Thymus (tissue), 11 donors: ENCODE measurements around the gene ZNF853. TPM values are rescaled to one million over a fixed set of nuclear protein-coding genes. Genes with fewer than 3 reads are reported as not detected.

Experiments used
- DNase-seq, 9 donors: peaks; one replicate each; pipeline ENCODE4 v3.0.0-alpha.2; 2013; ENCODE audit warnings: low spot score in 9 of 9, low read depth in 6 of 9, missing footprints in 1 of 9
- H3K27ac ChIP-seq, 2 donors: one replicate each; pipeline ENCODE4 v1.5.1; 2013; ENCODE audit warnings: control low read depth in 1 of 2, low read depth in 1 of 2, low read length in 1 of 2, mild to moderate bottlenecking in 1 of 2, moderate library complexity in 1 of 2
- H3K27me3 ChIP-seq, 2 donors: one replicate each; pipeline ENCODE4 v1.5.1; 2013; ENCODE audit warnings: low read length in 1 of 2; ENCODE audit not compliant: control insufficient read depth in 2 of 2, insufficient read depth in 1 of 2
- H3K36me3 ChIP-seq, 2 donors: one replicate each; pipeline ENCODE4 v1.5.1; 2013; ENCODE audit warnings: low read length in 1 of 2, mild to moderate bottlenecking in 1 of 2, moderate library complexity in 1 of 2; ENCODE audit not compliant: control insufficient read depth in 2 of 2, insufficient read depth in 2 of 2
- H3K4me1 ChIP-seq, 2 donors: one replicate each; pipeline ENCODE4 v1.5.1; 2013; ENCODE audit warnings: low read length in 2 of 2; ENCODE audit not compliant: control insufficient read depth in 2 of 2, insufficient read depth in 2 of 2
- H3K4me3 ChIP-seq, 2 donors: one replicate each; pipeline ENCODE4 v1.5.1; 2013; ENCODE audit warnings: low read length in 2 of 2, control low read depth in 1 of 2, mild to moderate bottlenecking in 1 of 2
- H3K9me3 ChIP-seq, 2 donors: one replicate each; pipeline ENCODE4 v1.5.1; 2013; ENCODE audit warnings: low read length in 1 of 2, mild to moderate bottlenecking in 1 of 2; ENCODE audit not compliant: control insufficient read depth in 2 of 2, insufficient read depth in 1 of 2
- WGBS: extraction: QIAGEN DNeasy Blood & Tissue Kit; methylation state at CpG from one replicate; pipeline ENCODE4 v1.1.7; 2013; 5-methylcytosine and 5-hydroxymethylcytosine counted together
- polyA plus RNA-seq: library from polyadenylated mRNA; stranded (reverse); fragments of 200-250 nt; gene quantifications from one replicate; pipeline ENCODE4 v1.2.3, GENCODE V29; 2013
- total RNA-seq: library from RNA; stranded (reverse); fragments of 120-200 nt; gene quantifications from one replicate; pipeline ENCODE4 v1.2.4, GENCODE V29; 2013
- donor health status: healthy.

The ZNF853 gene
- total and polyA plus RNA-seq, 2 donors: 2.8 to 3.3 TPM

- Histone ChIP-seq H3K4me1 (peaks cover 7 to 17% of the 10 kb centered on the region in 2 donors), H3K27me3 (no peaks in the 10 kb centered on the region), H3K27ac (peak overlapping the region in 1 of 2 donors; percentile 99), H3K36me3 (peaks cover 43 to 56% of the 10 kb centered on the region in 2 donors), H3K4me3 (peak overlapping the region; percentile 73 to 95), H3K9me3 (no peaks in the 10 kb centered on the region)
- DNase-seq: peak in 1 of 9 donors; percentile 22
- 16% methylated on average over 10 of the region's 10 CpGs for WGBS
Measured at GRCh38 chr7:6590645-6591110, 24.7 kb upstream of the ZNF853 start.

- Histone ChIP-seq H3K4me1 (no peaks in the 10 kb centered on the region), H3K4me3 (no peak overlapping the region), H3K36me3 (peaks cover 78 to 82% of the 10 kb centered on the region in 2 donors), H3K27me3 (no peaks in the 10 kb centered on the region), H3K9me3 (no peaks in the 10 kb centered on the region), H3K27ac (no peak overlapping the region)
- 98% methylated on average over 15 of the region's 15 CpGs for WGBS
- no peak for DNase-seq
Measured at GRCh38 chr7:6600093-6600492, 15.3 kb upstream of the ZNF853 start.

- WGBS: over 99% methylated on average over 10 of the region's 10 CpGs
- no peak for DNase-seq
- Histone ChIP-seq H3K36me3 (peaks cover 71 to 80% of the 10 kb centered on the region in 2 donors), H3K27ac (no peak overlapping the region), H3K27me3 (no peaks in the 10 kb centered on the region), H3K4me1 (no peaks in the 10 kb centered on the region), H3K9me3 (no peaks in the 10 kb centered on the region), H3K4me3 (no peak overlapping the region)
Measured at GRCh38 chr7:6604458-6604857, 11.0 kb upstream of the ZNF853 start.

GRCh38 chr7:6606866-6607583, 8.4 kb upstream of the ZNF853 start:
- Histone ChIP-seq H3K36me3 (peaks cover 51 to 64% of the 10 kb centered on the region in 2 donors), H3K27me3 (no peaks in the 10 kb centered on the region), H3K4me3 (no peak overlapping the region), H3K27ac (no peak overlapping the region), H3K4me1 (no peaks in the 10 kb centered on the region), H3K9me3 (no peaks in the 10 kb centered on the region)
- no peak for DNase-seq
- 97% methylated on average over 36 of the region's 36 CpGs for WGBS

- Histone ChIP-seq H3K27me3 (no peaks in the 10 kb centered on the region), H3K4me1 (no peaks in the 10 kb centered on the region), H3K36me3 (peaks cover 45 to 60% of the 10 kb centered on the region in 2 donors), H3K27ac (no peak overlapping the region), H3K4me3 (no peak overlapping the region), H3K9me3 (no peaks in the 10 kb centered on the region)
- no peak for DNase-seq
- WGBS: 98% methylated on average over 38 of the region's 38 CpGs
Measured at GRCh38 chr7:6607651-6608051, 7.8 kb upstream of the ZNF853 start.

GRCh38 chr7:6608081-6608480, 7.3 kb upstream of the ZNF853 start:
- peaks cover 41 to 55% of the 10 kb centered on the region in 2 donors for H3K36me3 ChIP-seq
- no peak for DNase-seq
- no peak overlapping the region for H3K27ac ChIP-seq
- no peak overlapping the region for H3K4me3 ChIP-seq
- 99% methylated on average over 27 of the region's 27 CpGs for WGBS
- H3K4me1 ChIP-seq: no peaks in the 10 kb centered on the region
- H3K9me3 ChIP-seq: no peaks in the 10 kb centered on the region
- H3K27me3 ChIP-seq: no peaks in the 10 kb centered on the region

- Histone ChIP-seq H3K27ac (no peak overlapping the region), H3K36me3 (peaks cover 38 to 52% of the 10 kb centered on the region in 2 donors), H3K4me3 (no peak overlapping the region), H3K9me3 (no peaks in the 10 kb centered on the region), H3K4me1 (peaks cover 0 to 2% of the 10 kb centered on the region in 2 donors), H3K27me3 (peaks cover 0 to 6% of the 10 kb centered on the region in 2 donors)
- WGBS: 98% methylated on average over 12 of the region's 12 CpGs
- no peak for DNase-seq
Measured at GRCh38 chr7:6608794-6609193, 6.6 kb upstream of the ZNF853 start.

- Histone ChIP-seq H3K4me1 (peaks cover 3 to 17% of the 10 kb centered on the region in 2 donors), H3K27ac (no peak overlapping the region), H3K4me3 (no peak overlapping the region), H3K27me3 (peaks cover 0 to 36% of the 10 kb centered on the region in 2 donors), H3K36me3 (peaks cover 10 to 19% of the 10 kb centered on the region in 2 donors), H3K9me3 (no peaks in the 10 kb centered on the region)
- no peak for DNase-seq
- 89% methylated on average over 7 of the region's 7 CpGs for WGBS
Measured at GRCh38 chr7:6612819-6613218, 2.6 kb upstream of the ZNF853 start.

- DNase-seq: no peak
- no peak overlapping the region for H3K27ac ChIP-seq
- H3K27me3 ChIP-seq: peaks cover 0 to 36% of the 10 kb centered on the region in 2 donors
- no peaks in the 10 kb centered on the region for H3K9me3 ChIP-seq
- H3K4me3 ChIP-seq: no peak overlapping the region
- 45% methylated on average over 2 of the region's 2 CpGs for WGBS
- peaks cover 3 to 12% of the 10 kb centered on the region in 2 donors for H3K36me3 ChIP-seq
- H3K4me1 ChIP-seq: peaks cover 3 to 17% of the 10 kb centered on the region in 2 donors
Measured at GRCh38 chr7:6613706-6614105, 1.7 kb upstream of the ZNF853 start.
